Measurements from ENCODE around the gene SBK3.

Gene SBK3, protein sequence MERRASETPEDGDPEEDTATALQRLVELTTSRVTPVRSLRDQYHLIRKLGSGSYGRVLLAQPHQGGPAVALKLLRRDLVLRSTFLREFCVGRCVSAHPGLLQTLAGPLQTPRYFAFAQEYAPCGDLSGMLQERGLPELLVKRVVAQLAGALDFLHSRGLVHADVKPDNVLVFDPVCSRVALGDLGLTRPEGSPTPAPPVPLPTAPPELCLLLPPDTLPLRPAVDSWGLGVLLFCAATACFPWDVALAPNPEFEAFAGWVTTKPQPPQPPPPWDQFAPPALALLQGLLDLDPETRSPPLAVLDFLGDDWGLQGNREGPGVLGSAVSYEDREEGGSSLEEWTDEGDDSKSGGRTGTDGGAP

DNA sequence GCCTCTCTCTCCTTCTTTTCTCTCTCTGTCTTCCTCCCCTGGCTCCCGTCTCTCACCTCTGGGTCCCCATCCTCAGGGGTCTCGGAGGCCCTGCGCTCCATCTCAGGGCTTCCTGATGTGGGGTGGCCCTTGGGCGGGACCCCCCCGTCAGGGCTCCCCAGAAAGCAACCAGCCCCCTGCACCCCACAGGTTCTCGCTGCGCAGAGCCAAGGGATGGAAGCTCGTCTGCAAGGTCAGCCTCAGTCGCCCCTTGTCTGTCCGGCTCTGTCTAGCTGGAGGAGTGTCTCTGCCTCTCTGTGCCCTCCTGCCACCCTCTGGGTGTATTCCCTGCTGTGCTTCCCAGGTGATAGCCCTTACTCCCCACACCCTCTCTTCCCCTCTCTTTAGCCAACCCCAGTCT lies at the start of gene SBK3:
Gene SBK3 (minus strand): TSS at position 101 of the 400 bp plus-strand sequence. CDS start 0 bp downstream, at position 101.
- no peak within 1 kb of the TSS for H3K4me3 ChIP-seq (ENCODE audit: control insufficient read depth, low read depth, low read length)
- DNase-seq (ENCODE audit: low read depth): no peak
- TF ChIP-seq, protein P1, sequence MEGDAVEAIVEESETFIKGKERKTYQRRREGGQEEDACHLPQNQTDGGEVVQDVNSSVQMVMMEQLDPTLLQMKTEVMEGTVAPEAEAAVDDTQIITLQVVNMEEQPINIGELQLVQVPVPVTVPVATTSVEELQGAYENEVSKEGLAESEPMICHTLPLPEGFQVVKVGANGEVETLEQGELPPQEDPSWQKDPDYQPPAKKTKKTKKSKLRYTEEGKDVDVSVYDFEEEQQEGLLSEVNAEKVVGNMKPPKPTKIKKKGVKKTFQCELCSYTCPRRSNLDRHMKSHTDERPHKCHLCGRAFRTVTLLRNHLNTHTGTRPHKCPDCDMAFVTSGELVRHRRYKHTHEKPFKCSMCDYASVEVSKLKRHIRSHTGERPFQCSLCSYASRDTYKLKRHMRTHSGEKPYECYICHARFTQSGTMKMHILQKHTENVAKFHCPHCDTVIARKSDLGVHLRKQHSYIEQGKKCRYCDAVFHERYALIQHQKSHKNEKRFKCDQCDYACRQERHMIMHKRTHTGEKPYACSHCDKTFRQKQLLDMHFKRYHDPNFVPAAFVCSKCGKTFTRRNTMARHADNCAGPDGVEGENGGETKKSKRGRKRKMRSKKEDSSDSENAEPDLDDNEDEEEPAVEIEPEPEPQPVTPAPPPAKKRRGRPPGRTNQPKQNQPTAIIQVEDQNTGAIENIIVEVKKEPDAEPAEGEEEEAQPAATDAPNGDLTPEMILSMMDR (IDR thresholded peaks at IDR 0.05; ENCODE audit: control insufficient read depth, insufficient read depth, low read depth, low read length, missing control alignments): no peak

DNA sequence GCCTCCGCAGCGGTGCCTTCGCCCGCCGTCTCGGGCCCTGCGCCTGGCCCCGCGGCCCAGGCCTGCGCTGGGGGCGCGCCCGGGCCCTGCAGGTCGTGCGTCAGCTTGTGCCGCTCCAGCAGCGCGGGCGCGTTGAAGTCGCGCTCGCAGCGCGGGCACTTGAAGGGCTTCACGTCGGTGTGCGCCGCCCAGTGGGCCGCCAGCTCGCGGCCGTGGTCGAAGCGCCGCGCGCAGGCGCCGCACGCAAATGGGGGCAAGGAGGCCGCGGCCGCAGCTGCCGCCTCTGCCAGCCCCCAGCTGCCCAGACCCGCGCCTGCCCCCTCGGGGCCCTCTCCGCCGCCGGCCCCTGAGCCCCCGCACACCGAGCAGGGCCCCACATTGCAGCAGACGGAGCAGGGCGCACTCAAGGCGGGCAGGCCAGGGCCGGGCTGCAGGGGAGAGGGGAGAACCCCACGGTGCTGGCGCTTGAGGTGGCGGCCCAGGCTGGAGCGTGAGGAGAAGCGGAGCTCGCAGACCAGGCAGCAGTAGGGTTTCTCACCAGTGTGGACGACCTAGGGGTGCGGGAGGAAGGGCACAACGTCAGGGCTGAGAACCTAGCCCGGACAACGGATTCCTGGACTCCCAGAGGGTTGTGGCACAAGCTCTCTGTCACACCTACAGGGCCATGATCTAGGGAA lies 47.9 kb upstream of the SBK3 start:
- TF ChIP-seq, protein P1 (IDR thresholded peaks at IDR 0.05; ENCODE audit: control insufficient read depth, insufficient read depth, low read depth, low read length, missing control alignments): no peak

DNA sequence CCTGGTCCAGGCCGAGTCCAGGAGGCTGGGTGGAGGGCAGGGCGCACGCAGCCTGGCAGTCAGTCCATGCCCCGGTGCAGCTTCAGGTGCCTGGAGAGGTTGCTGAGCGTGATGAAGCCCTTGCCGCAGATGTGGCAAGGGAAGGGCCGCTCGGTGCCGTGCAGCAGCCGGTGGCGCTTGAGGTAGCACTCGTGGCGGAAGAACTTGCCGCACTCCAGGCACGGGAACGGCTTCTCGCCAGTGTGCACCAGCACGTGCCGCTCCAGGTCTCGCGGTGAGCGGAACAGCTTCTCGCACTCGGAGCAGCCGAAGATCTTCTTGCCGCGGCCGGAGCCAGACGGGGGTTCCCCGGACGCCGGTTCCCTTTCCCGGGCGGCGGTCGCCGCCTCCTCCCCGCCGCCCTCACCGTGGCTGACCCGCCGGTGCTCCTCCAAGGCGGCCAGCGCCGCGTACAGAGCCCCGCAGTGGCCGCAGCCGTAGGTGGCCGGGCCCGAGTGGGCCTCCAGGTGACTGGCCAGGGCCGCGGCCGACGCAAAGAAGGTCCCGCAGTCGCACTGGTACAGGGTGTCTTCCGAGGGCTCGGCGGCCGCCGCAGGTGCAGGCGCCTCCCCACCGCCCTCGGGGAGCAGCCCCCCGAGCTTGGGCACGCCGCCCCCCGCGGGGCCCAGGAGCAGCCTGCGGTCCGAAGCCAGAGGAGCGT lies 47.2 kb upstream of the SBK3 start:
- no peak for DNase-seq (ENCODE audit: low read depth)
- TF ChIP-seq, protein P1 (IDR thresholded peaks at IDR 0.05; ENCODE audit: control insufficient read depth, insufficient read depth, low read depth, low read length, missing control alignments): no peak
- no peak overlapping the region for H3K4me3 ChIP-seq (ENCODE audit: control insufficient read depth, low read depth, low read length)

More for the DNA sequence above, 47.9 kb upstream of the SBK3 start:
- no peak for DNase-seq (ENCODE audit: low read depth)
- H3K4me3 ChIP-seq (ENCODE audit: control insufficient read depth, low read depth, low read length): no peak overlapping the region

DNA sequence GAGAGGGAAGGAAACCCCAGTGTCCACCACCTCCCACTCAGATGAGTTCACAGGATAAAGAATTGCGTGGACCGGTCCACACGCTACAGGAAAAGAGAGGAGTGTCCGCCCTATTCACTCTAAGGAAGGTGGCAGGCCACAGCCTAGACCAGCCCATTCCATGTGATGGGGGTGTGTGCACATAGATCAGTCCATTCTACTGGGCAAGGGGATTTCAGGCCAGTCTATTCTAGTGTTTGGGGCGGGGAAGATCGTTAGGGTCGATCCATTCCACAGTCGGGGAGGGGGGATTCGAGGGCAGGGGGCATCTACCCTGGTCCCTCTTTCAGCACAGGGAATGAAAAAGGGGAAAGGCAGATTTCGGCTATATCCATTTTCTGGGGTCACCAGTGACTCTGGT lies 46.2 kb upstream of the SBK3 start:
- TF ChIP-seq, protein P1 (IDR thresholded peaks at IDR 0.05; ENCODE audit: control insufficient read depth, insufficient read depth, low read depth, low read length, missing control alignments): no peak
- no peak for DNase-seq (ENCODE audit: low read depth)

DNA sequence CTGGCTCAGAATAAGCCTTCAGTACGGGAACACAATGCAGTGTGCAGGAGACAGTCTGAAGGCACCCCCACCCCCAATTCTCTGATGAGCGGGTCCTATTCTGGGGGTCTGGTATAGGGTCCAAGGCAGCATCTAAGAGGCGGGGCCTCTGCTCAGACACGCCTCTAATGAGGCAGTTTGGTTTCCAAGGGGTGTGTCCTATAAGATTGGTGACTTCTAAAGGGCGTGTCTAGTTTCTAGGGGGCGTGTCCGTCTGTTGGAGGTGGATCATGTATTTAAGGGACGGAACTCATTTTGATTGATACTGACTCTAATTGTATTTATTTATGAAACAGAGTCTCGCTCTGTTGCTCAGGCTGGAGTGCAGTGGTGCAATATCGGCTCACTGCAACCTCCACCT lies 45.3 kb upstream of the SBK3 start:
- DNase-seq (ENCODE audit: low read depth): no peak
- TF ChIP-seq, protein P1 (IDR thresholded peaks at IDR 0.05; ENCODE audit: control insufficient read depth, insufficient read depth, low read depth, low read length, missing control alignments): no peak
- H3K4me3 ChIP-seq (ENCODE audit: control insufficient read depth, low read depth, low read length): no peak overlapping the region

More for the DNA sequence above, 46.2 kb upstream of the SBK3 start:
- no peak overlapping the region for H3K4me3 ChIP-seq (ENCODE audit: control insufficient read depth, low read depth, low read length)

DNA sequence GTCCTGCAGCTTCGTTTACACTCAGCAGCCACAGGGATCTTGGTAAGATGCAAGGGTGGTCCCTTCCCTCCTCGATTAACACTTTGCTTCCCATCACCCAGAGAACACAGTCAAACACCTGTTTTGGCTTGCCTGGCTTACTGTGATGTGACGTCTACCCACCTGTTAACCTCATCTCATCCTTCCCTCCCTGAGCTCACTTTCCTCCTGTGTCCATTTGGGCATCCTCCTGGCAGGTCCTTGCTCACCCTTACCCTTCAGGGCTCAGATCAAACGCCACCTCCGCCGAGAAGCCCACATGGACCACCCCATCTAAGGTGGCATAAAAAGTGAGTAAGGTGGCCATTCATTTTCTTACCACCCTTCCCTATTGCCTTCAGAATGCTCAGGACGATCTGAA lies 44.8 kb upstream of the SBK3 start:
- no peak overlapping the region for H3K4me3 ChIP-seq (ENCODE audit: control insufficient read depth, low read depth, low read length)
- no peak for DNase-seq (ENCODE audit: low read depth)
- TF ChIP-seq, protein P1 (IDR thresholded peaks at IDR 0.05; ENCODE audit: control insufficient read depth, insufficient read depth, low read depth, low read length, missing control alignments): no peak
